ENCODE measurements around the gene ADAMTS14.
"Not testable (repeated sequence)": the region's sequence is repeated elsewhere in the genome, so short reads cannot be mapped to it uniquely, and the experiment has no call there.

DNA sequence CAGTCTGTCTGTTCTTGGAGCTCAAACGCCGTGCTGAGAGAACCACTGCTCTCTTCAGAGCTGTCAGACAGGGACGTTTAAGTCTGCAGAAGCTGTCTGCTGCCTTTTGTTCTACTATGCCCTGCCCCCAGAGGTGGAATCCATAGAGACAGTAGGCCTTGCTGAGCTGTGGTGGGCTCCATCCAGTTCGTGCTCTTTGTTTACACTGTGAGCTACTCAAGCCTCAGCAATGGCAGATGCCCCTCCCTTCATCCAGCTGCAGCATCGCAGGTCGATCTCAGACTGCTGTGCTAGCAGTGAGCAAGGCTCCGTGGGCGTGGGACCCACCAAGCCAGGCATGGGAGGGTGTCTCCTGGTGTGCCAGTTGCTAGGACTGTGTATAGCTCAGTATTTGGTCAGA, 27.3 kb upstream of the ADAMTS14 start:
- not testable (repeated sequence) for TF ChIP-seq POLR2A, EP300 (IDR thresholded peaks at IDR 0.05)

Measured in stomach (tissue), 4 donors.